ENCODE results near the gene ELFN1.

Gene ELFN1

DNA sequence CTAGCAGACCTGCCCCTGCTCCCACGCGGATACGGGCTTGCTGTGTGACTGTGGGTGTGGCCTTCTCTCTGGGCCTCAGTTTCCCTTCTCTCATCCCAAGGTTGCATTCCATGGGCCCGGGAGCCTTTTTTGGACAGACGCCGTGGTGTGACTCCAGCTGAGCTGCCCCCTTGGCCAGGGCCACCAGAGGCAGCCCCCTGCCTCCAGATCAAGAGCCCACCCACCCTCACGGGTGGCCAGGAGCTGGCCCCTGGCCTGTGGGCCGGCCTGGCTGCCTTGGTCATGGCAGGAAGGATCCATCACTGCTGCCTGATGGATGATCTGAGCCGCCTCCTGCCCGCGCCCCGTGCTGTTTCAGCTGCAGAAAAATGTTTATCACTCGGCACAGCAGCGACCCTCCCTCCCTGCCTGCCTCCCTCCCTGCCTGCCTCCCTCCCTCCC, 27.8 kb upstream of the ELFN1 start:
- no peak for DNase-seq (ENCODE audit: low read depth in 2 of 2, low spot score in 1 of 2)

DNA sequence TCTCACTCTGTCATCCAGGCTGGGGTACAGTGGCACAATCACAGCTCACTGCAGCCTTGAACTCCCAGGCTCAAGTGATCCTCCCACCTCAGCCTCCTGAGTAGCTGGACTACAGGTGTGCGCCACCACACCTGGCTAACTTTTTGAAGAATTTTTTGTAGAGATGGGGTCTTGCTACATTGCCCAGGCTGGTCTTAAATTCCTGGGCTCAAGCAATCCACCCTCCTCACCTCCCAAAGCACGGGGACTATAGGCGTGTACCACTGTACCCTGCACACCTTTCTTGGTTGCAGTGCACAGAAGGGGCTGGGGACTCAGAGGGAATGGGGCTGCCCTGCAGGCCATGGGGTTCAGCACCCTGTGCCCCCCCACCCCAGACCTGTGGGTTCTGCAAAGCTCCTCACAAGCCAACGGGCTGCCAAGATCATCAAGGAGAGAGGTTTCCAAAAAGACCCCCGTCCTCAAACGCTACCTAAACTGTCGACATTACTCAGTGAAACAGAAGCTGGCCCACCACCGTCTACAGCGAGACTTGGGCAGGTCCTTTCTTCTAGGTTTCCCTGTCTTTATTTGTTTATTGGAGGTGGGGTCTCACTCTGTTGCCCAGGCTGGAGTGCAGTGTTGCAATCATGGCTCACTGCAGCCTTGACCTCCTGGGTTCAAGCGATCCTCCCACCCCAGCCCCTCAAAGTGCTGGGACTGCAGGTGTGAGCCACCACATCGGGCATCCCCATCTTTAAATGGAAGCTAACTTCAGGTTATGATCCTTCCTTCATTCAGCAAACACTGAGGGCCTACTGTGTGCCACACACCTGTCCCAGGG, 26.6 kb upstream of the ELFN1 start:
- no peak for DNase-seq (ENCODE audit: low read depth in 2 of 2, low spot score in 1 of 2)

DNA sequence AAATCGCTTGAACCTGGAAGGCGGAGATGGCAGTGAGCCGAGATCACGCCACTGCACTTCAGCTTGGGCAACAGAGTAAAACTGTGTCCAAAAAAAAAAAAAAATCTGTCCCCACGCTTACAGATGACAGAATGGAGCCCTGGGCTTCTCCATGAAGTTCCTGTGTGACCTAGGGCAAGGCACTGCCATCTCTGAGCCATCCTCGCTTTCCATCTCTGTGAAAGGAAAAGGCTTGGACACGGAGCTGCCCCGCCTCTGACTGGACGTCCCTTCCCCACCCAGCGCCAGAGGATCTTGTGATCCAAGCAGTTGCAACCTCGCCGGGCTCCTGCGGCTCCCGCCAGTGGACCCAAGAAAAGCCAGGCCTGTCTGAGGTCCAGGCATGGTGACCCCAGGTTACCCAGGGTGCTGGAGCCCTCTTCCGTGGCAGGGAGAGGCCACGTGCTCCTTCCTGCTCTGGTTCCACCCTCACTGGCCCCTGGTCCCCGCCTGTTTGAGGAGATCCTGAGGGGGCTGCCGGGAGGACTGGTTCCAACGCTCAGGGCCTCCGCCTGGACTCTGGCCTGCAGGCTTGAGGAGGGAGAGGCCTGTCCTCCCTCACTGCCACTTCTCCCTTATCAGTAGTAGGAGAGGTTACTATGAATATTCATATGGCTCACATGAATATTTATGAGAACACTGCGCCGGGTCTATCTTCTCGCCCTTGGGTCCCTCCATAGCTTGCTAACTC, 25.6 kb upstream of the ELFN1 start:
- no peak for DNase-seq (ENCODE audit: low read depth in 2 of 2, low spot score in 1 of 2)

DNA sequence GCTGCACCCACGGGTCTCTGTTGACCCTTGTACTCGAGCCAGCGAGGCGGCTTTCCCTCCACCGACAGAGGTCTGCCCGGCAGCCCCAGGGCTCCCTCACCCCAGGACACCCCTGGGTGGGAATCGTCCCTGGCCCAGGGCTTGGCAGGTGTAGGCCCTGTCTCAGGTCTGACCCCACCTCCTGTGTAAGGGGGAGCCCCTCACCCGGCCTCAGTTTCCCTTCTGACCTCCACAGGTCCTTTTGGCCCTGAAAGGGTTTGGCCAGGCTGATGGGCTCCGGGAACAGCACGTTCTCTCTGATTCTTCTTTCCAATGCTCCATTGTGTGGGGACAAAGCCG, 25.0 kb upstream of the ELFN1 start:
- no peak for DNase-seq (ENCODE audit: low read depth in 2 of 2, low spot score in 1 of 2)

DNA sequence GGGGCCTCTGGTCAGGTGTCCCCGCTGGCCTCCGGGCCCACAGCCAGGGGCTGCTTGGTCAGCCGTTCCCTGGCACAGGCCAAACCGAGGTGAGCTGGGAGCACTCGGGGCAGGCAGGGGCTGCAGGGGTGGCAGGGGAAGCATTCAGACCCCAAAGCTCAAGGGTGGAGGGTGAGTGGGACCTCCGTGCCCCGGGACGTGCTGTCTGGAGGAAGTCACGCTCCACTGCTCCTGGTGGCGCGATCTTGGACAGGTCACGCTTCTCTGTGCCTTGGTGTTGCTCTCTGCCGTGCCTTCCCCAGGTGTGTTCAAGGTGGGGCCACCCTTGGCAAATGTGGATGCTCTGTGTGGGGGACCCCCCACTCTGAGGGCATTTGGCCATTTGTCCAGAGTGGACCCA, 24.6 kb upstream of the ELFN1 start:
- DNase-seq (ENCODE audit: low read depth in 2 of 2, low spot score in 1 of 2), result no peak

DNA sequence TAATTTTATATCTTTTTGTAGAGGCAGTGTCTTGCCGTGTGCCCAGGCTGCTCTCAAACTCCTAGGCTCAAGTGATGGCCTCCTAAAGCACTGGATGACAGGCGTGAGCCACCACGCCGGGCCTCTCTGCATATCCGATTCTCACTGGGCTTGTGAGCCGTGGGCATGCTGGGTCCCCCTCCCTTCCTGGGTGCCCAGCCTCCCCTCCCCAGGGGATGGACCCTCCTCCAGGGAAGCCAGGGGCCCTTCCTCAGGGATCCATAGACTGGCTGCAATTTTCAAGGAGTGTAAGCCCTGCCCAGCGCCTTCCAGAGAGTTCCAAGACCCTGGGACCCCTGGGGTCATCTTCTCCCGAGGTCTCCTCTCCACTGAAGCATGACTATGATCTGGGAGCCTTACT, 23.7 kb upstream of the ELFN1 start:
- no peak for DNase-seq (ENCODE audit: low read depth in 2 of 2, low spot score in 1 of 2)

DNA sequence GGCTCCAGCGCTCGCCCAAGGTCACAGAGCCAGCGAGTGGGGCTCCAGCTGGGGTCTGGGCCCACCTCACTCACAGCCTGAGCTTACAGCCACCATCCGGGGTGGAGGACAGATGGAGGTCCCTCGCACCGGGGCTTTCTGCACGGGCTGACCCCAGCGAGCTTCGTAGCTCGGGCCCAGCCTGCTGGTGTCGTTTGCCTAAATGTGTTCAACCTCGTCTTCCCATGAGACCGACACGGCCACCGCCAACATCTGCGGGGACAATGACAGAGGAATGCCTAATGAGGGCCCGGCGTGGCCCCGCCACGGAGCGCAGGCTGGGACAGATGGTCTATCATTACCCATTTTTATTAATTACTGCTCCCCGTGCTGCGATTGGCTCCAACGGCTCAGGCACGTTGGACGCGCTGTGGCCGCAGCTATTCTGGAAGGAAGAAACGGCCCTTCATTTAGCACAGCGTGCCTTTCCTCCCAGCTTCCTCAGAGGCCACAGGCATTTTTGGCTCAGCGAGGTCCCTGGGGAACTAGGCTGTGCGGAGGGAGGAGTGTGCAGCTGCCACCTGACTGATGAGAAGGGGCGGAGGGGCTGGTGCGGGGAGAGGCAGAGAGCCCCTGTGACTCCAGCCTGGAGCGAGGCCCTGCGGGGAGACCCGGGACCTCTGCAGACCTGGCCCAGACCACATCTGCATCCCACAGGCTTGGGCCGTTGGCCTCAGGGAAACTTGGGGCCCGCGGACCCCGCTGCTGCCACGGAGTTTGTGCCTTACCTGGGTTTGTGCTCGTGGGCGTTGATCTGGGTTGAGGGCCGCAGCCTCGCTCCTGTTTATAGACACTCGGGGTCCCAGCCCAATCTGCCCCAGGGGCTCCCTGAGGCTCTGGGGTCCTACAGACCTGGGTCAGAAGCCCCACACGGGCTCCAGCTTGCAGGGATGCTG, 22.9 kb upstream of the ELFN1 start:
- no peak for DNase-seq (ENCODE audit: low read depth in 2 of 2, low spot score in 1 of 2)

DNA sequence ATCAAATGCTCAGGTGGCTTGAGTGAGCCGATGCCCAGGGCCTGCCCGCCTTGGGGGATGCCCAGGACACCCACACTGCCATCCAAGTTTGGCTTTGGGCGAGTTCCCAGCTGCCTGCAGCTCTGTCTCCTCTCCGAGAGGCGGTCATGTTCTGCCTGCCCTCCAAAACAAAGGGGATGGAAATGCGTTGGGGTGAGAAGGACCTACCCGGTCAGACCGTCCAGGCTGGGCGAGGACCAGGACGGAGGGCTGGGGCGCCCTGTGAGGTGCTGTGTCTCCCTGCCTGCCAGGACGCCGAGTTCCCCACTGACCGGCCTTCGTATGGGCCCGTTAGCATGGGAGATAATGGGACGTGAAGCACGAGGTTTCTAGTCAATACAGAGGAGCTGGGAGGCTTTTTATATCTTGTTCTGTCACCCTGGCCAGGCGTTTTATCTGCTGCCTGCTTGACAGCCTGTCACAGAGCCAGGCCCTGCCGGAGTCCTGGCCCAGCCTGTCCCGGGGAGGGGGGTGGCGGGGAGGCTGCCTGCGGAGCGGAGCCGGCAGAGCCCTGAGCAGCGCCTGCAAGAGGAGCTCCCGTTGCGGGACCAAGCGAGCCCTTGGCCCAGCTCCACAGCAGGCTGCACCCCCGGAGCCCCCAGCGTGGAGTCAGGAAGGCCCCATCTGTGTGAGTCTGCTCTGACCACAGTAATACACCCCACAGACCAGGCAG, 22.0 kb upstream of the ELFN1 start:
- DNase-seq (ENCODE audit: low read depth in 2 of 2, low spot score in 1 of 2), result no peak

DNA sequence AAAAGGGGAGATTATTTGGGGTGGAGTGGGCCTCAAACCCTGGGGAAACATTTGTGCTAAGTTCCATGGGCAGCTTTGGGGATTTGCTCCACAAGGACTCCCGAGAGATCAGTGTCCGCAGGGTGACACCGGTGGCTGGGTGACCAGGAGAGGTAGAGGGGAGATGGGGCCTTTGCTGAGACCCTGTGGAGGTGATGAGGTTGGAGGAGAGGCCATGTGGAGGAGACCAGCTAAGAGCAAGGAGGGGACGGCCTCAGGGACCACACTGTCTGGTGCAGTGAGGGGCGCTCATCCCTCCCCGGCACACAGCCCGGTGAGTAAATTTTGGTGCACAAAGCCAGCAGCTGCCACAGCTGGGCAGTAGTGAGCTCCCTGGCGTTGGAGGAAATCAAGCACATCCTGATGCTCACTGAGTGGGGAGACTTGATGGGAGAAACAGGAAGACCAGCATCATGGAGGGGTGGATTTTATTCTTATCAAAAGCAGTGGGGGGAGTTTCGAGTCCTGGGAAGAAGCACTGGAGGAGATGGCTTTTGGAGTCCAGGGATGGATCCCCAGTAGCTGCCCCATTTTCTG, 20.2 kb upstream of the ELFN1 start:
- DNase-seq (ENCODE audit: low read depth in 2 of 2, low spot score in 1 of 2), result no peak

DNA sequence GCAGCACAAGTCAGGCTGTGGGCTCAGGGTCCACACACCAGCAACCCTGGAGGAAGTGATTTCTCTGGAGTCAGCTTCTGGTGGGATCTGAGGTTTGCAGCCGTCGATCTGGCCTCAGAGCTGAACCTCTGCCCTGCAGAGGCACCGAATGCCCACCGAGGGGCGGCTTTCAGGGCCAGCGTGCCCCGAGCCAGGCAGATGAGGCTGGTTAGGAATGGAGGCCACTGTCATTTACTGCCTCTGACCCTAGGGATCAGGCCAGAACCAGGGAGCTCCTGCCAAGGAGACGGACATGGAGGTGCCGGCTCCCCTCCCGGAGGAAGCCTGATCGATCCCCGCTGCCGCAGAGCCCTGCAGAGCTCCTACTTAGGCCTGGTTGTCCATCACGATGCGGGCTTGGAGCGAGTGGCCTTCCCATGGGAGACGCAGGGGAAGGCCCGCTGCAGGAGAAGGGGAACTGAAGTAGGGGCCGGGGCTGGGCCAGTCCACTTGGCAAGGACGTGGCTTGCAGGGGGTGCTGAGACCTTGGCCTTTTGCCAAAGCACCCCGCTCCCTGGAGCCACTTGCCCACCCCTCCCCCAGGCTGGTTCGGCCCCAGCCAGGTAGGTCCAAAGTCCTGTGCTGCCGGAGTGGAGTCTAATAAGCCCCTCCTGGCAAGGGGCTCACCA, 19.6 kb upstream of the ELFN1 start:
- DNase-seq (ENCODE audit: low read depth in 2 of 2, low spot score in 1 of 2), result no peak

DNA sequence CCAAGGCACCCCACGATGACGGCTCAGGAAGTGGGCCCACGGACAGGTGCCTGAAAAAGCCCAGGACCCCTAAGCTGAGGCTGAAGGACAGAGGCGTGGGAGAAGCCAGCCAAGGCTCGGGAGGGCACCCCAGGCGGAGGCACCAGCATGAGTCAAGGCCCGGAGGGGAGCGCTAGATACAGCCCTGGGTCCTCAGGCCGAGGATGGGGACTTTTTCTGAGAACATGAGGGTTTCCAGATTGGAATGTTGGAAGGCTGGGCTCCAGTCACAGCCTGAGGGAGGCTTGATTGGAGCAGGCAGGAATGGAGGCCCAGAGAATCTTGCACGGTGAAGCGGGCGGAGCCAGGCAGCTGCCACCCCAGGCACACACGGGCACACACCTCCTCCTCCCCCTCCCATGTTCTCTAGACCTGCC, 19.0 kb upstream of the ELFN1 start:
- DNase-seq (ENCODE audit: low read depth in 2 of 2, low spot score in 1 of 2), result no peak

DNA sequence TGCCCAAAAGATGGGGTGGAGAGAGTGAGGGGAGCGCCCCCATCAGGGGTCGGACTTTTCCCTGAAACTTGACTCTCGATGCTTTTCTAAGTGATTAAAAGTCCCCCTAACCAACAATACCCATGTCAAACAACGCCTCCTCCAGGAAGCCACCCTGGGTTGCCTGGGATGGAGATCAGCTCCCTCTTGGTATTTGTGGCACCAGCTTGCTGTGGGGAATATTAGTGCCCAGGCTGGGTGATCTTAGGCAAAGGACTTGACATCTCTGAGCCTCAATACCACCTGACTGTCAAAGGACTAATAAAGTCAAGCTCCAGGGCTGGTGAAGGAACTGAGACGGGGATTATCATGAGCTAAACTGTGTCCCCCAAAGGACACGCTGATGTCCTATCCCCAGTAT, 18.2 kb upstream of the ELFN1 start:
- DNase-seq (ENCODE audit: low read depth in 2 of 2, low spot score in 1 of 2), result no peak

DNA sequence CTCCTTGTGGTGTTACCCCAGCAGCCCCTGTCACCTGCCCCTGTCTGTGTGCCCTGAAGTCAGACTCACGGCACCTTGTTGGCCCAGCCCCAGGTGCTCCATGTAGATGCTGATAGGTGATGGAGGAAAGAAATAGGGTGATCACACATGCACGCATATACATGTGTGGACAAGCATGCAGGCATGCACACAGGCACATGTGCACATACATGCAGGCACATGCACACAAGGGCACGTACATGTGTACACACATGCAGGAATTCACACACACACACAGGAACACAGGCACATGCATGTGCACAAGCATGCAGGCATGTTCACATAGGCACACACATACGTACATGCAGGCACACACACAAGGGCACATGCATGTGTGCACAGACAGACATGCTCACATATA, 16.6 kb upstream of the ELFN1 start:
- DNase-seq (ENCODE audit: low read depth in 2 of 2, low spot score in 1 of 2), result no peak

DNA sequence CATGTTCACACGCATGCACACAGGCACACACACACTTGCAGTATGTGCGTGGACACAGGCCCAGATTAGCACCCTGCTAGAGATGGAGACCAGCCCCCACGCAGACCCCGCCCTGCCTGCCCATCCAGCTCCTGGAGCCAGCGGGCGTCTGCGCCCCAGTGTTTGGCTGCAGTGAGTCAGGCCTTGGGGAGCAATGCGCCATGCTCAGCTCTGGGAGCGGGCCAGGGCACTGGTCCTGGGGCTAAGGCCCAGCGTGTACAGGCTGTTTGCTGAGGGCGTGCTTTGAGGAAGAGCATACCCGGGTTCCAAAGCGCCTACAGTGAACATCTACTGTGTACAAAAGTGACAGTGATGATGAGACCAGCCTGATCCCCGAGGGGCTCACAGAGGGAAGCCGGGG, 16.0 kb upstream of the ELFN1 start:
- DNase-seq (ENCODE audit: low read depth in 2 of 2, low spot score in 1 of 2), result no peak

DNA sequence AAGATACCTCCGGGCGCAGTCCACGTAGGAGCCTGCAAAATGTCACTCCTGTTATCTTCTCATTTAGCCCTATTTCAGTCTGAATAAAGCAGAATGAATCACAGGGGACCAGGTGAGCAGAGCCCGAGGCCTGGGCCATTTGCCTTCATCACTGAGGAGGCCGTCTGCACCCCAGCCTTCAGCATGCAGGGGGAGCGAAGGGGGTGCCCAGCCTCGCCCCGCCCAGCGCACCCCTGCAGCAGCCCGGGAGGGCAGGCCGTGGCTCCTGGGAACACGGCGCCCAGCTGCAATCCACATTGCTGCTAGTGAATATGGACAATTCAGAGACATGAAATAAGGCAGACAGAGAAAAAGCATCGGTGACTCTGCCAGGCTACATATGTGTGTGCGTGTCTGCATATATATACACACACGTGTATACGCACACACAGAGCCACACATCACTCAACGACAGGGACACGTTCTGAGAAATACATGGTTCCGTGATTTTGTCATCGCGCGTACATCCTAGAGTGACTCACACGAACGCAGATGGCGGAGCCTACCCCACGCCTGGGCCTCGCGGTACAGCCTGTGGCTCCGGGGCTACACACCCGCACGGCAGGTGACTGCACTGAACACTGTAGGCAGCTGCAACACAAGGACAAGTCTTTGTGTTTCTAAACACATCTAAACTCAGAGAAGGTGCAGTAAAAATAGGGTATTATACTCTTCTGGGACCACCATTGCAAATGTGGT, 15.2 kb upstream of the ELFN1 start:
- no peak for DNase-seq (ENCODE audit: low read depth in 2 of 2, low spot score in 1 of 2)

DNA sequence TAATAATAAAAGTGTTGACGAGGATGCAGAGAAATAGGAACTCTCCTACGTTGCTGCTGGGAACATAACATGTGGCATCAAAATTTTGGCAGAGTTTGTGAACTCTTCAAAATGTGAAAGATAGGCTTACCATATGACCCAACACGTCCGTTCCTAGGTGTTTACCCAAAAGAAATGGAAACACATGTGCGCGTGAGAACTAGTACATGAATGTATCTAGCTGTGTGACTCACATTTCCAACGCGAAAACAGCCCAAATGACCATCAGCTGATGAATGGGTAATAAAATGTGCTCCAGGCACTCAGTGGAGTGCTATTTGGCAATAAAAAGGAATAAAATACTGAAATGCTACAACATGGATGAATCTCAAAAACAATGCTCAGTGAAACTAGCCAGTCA, 10.4 kb upstream of the ELFN1 start:
- DNase-seq (ENCODE audit: low read depth in 2 of 2, low spot score in 1 of 2), result no peak

DNA sequence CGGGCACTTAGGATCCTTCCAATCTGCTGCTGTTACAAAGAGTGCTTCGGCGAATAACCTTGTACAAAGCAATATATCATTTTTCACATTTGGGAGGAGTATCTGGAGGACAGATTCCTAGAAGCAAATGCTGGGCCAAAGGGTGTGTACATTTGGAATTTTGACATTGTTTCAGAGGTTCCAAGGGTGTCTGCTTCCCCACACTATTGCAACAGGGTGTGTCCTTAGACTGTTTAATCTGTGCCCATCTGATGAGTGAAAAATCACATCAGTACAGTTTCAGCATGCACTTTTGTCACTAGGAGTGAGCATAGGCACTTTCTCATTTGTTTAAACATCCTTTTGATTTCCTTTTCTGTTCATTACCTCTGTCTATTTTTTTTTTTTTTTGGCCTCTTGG, 8.6 kb upstream of the ELFN1 start:
- DNase-seq (ENCODE audit: low read depth in 2 of 2, low spot score in 1 of 2), result no peak

DNA sequence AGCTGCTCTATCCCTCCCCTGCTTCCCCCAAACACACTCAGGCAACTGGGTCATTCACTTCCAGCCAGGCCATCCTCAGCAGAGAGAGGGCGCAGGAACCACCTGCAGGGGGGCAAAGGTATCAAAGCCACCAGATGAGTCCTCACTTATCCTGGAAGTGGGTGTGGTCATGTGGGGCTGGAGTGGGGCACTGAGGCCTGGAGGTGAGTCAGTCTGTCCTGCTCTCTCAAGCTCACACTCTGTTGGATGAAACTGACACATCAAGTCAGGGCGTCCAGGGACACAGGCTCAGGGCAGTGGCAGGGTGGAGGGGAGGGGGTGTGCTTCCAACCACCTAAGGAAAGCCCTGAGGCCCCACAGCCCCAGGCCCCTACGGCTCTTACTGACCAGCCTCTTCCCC, 8.0 kb upstream of the ELFN1 start:
- no peak for DNase-seq (ENCODE audit: low read depth in 2 of 2, low spot score in 1 of 2)

DNA sequence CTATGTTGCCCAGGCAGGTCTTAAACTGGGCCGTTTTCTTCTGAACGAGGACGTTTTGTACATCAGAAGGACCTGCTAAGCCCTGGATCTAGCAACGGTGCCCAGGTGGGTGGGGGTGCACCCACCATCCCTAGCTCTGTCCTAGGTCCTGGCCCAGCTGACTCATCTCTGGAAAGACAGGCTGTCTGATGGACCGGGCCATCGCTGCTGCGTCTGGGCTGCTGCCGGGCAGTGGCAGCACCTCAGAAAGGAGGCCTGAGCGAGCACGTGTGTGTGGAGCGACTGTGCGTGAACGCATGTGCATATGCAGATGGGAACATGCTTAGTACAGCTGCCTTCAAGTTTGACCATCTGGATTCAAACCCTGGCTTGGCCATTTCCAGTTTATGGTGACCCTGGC, 7.3 kb upstream of the ELFN1 start:
- DNase-seq (ENCODE audit: low read depth in 2 of 2, low spot score in 1 of 2), result no peak

DNA sequence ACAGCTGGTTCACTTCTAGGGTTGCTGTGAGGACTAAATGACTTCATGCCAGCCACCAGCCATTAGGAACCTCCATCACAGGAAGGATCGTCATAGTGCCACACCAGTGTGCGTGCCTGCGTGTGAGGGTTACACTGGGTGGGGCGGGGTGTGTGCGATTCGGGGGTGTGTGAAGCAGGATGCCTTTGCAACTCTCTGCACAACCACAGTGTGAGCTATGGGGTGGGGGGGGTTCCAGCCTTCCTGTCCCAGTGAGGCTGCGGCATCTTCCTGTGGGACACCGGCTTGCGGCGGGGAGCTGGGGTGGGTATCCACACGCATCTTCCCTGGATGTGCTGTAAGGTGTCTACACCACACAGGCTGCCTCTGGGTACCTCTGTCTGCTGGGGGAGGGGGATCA, 6.9 kb upstream of the ELFN1 start:
- no peak for DNase-seq (ENCODE audit: low read depth in 2 of 2, low spot score in 1 of 2)

Data from stimulated activated CD8-positive, alpha-beta memory T cell treated with anti-CD3 and anti-CD28 coated beads, Interleukin-4, amount 100 ng/mL, for 4 hours (primary cell).